22Rv1 (cell line): ENCODE results near the gene RSRC1.
A peak's percentile ranks its signal among the peaks of the same experiment; 100 is the strongest.

Experiments
- H3K27ac ChIP-seq: fragments of 450-650 bp; 2 replicates; pipeline ENCODE4 v1.5.1; 2017
- CTCF ChIP-seq: fragments of 450-650 bp; IDR thresholded peaks from 2 replicates; pipeline ENCODE4 v1.5.1; 2017; ENCODE audit warnings: mild to moderate bottlenecking
- ZFX ChIP-seq: fragments of 450-650 bp; IDR thresholded peaks from 2 replicates; pipeline ENCODE4 v1.6.1; 2017; ENCODE audit warnings: antibody characterized with exemption, borderline replicate concordance

RSRC1 gene

GRCh38 chr3:158381262-158381868 is 271.5 kb downstream of the RSRC1 start:
- H3K27ac ChIP-seq = peak overlapping the region; percentile 40
- no peak for TF ChIP-seq CTCF
- no peak for TF ChIP-seq ZFX

DNA sequence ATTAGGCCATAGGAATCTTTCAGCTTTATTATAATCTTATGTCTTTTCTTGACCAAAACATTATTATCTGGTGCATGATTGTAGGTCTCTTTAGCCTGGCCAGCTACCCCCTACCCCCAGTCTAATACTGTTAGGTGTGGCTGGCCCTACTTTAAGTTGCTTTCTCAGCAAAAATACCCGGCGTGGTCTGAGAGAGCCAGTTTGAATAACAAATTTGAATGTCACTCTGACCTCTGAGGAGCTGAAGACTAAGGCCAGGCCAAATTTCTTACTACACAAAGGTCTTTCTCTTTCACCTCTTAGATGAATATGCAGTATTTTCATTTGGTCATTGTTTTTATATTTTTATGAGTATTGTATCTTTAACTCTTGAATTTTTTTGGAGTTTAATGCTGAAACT is 272.6 kb downstream of the RSRC1 start:
- H3K27ac ChIP-seq = peak overlapping the region; percentile 40

GRCh38 chr3:158384019-158384418 is 274.1 kb downstream of the RSRC1 start:
- TF ChIP-seq CTCF (no peak), ZFX (no peak)
- peak overlapping the region; percentile 59 for H3K27ac ChIP-seq

More for the DNA sequence above, 272.6 kb downstream of the RSRC1 start:
- TF ChIP-seq ZFX (no peak), CTCF (no peak)

- no peak overlapping the region for H3K27ac ChIP-seq
- TF ChIP-seq ZFX (no peak), CTCF (no peak)
Measured at GRCh38 chr3:158395421-158395820, 285.5 kb downstream of the RSRC1 start.

- TF ChIP-seq ZFX = no peak
- TF ChIP-seq CTCF = no peak
- no peak overlapping the region for H3K27ac ChIP-seq
Measured at GRCh38 chr3:158402590-158402989, 292.7 kb downstream of the RSRC1 start.

DNA sequence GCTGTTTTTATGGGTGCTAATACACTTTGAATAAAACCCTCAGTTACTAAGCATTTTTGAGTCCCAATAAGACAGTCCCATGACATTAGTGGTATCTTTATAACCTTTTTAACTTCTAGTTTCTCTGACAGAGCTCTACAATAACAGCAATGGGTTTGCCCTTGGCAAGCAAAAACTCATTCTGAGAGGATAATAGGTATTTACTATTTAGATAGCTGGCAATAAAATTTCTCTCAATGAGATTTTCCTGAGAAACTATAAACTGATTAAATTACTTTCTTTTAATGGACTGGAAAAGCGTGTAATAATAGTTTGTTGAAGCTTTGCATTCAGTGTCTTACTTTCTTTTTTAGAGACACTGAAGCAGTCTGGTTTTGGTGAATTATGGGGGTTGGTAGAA is 293.1 kb downstream of the RSRC1 start:
- no peak overlapping the region for H3K27ac ChIP-seq
- TF ChIP-seq ZFX = no peak

- no peak overlapping the region for H3K27ac ChIP-seq
- TF ChIP-seq CTCF (no peak), ZFX (no peak)
Measured at GRCh38 chr3:158404131-158404718, 294.3 kb downstream of the RSRC1 start.

DNA sequence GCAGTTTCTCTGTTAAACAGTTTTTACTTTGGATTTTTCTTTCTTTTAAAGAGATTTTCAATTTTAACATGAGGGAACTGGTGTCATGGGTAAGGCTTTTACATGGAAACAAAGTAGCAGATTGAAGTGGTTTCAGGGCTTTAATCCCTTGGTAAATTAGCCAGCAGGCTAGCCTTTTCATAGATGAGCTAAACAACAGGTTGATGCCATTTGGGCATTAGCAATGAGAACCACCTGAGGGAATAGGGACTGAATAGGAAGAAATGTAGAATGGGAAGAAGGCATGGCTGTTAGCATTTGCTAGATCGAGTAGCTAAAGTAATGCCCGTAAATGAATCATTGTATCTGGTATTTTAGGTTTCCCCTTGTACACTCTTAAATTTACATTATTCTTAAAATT is 295.6 kb downstream of the RSRC1 start:
- no peak overlapping the region for H3K27ac ChIP-seq
- no peak for TF ChIP-seq ZFX
- TF ChIP-seq CTCF = no peak
